ENCODE measurements around the gene CDCP1.

CDCP1 gene

GRCh38 chr3:45139372-45140140 is 6.6 kb downstream of the CDCP1 start:
- DNase-seq (ENCODE audit: low read depth in 2 of 2) = no peak

DNA sequence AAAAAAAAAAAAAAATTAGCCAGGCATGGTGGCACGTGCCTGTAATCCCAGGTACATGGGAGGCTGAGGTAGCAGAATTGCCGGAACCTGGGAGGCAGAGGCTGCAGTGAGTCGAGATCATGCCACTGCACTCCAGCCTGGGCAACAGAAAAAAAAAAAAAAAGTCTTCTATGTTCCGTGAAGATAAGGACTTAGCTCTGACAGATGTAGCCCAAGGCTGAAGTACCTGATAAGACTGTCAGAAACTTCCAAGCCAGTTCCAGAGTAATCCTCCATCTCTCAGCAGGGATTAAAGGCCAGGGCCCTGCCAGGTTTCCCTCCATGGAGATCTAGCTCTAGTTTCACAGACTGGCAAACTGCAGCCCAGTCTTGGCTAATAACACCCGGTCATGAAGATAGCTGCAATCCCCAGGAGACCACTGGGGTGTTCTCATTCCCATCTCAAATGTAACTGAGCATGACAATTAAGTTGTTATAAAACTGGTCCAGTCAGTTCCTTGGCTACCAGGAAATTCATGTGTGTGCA is 8.5 kb downstream of the CDCP1 start:
- DNase-seq (ENCODE audit: low read depth in 2 of 2) = no peak

DNA sequence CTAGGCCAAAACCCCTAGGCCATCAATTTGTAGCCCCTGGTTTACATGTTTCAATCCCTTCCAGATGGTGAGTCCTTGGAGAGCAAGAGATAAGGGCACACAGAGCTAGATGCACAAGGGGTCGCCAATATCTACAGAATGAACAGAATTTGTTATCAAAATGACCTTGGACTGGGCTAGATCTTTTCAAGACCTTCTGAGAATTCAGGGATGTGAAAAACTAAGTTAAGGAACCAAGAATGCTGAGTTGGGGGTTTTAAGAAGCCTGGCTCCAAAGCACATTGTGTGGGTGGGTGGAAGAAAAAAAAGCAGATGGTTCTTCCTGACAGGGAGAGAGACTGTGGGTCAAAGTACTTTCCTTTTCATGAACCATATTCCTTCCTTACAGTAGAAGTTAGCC is 10.2 kb downstream of the CDCP1 start:
- DNase-seq (ENCODE audit: low read depth in 2 of 2) = no peak

DNA sequence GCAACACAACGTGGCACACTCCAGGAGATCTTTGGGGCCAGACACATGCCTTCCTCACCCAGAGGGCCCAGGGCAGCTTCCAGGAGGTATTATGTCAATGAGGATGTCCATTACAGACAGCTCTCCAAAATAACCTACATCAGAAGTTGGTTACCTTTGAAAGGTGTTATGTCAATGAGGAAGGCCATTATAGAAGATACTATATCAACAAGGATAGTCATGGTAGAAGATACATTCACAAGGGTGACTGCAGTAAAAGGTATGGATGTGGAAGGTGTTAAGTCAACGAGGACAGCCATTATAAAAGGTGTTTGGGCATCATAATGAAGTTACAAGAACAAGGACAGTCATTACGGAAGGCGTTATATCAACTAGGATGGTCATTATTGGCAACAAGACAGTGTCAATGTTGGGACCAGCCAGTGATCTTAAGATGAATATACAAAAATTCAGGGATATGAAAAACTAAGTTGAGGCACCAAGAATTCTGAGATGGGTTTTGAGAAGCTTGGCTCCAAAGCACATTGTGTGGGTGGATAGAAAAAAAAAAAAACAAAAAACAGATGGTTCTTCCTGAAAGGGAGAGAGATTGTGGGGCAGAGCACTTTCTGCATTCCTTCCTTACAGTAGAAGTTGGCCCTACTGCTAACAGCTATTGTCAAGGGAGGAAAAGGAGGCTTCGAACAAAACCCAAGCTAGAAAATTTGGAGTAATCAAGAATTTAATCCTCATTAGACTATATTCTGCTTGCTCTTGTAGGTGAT is 11.2 kb downstream of the CDCP1 start:
- DNase-seq (ENCODE audit: low read depth in 2 of 2) = no peak

DNA sequence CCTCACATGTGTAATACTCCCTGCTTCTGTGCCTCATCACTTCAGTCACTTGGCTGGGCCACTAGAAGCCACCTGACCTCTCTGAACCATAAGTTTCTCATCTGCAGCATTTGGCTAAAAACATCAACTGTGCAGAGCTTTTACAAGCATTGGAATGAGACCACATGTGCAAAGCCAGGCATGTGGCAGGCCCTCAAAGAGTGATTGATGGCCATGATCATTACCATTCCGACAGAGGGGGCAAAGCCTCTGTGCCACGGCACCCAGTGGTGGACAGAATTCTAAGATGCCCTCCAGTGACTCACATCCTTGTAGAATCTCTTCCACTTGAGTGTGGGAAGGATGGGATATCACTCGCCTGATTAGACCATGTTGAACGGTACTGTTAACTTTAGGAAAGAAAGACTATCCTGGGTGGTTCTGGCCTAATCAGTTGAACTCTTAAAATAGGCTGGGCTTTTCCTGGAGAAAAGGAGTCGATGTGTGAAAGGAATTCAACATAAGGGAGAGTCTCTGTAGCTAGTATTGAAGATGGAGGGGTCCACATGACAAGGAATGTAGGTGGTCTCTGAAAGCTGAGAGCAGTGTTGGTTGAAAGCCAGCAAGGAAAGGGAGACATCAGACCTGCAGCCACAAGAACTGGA is 13.5 kb downstream of the CDCP1 start:
- no peak for DNase-seq (ENCODE audit: low read depth in 2 of 2)

GRCh38 chr3:45131201-45131600 is 15.0 kb downstream of the CDCP1 start:
- no peak for DNase-seq (ENCODE audit: low read depth in 2 of 2)

DNA sequence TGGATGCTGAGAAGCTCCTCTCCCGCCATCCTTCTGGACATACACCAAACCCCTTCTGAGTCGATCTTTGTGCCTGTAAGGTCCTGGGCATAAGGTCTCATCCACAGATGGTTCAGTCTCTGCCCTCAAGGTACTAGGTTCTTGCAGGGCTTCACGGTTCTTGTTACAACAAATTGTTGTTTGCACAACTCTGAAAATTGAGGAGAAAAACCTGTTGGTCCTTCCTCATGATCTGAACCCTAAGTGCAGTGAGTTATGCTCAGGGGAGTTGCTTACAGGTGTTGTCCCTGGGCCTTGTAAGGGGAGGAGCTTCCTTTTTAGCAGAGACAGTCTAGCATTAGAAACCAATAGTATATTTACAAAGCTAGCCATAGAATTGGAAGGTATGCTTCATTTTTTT is 15.7 kb downstream of the CDCP1 start:
- DNase-seq (ENCODE audit: low read depth in 2 of 2) = no peak

DNA sequence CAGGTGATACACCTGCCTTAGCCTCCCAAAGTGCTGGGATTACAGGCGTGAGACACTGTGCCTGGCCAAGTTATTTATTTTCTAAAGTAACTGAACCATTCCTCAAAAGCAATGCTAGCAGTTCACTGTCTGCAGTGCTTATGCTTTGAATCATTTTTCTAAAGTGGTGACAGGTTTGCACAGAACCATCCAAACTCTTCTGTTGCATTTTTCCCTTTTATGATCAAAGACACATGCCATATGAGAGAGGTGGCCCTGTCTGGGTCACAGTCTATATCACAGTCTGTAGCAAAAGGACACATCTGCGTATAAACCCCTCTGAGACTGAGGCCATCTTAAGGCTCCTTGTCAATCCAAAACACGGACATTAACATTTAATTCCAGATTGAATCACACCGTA is 17.2 kb downstream of the CDCP1 start:
- DNase-seq (ENCODE audit: low read depth in 2 of 2) = no peak

DNA sequence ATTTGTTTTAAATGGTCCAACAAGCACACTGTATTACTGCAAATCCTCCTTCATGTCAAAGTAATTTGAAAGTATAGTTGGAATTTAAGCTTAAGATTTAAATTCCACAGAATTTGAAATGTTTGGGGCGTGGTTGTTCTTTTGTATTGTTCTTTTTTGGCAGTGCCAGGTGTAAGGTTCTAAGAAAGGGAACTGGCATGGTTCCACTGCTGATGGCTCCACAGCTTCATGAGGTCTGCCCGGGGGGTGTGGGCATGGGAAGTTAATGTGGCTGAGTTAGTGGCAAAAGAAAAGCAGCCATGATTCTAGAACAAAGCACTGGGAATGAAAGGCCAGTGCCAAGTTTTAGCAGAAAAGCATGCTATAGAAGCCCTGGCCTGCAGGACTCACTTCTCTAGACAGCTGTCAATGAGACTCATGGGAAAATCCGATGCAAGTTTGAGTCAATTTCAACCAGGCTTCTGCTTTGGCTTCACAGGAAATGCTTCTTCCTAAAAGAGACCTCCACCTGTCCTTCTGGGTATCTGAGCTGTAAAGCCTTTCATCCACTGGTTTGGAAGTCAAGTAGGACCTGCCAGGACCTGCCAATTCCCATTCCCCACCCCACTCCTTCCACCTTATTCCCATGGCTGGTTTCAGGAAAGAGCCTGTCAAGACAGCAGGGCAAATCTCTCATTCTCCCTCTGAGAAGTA is 18.9 kb downstream of the CDCP1 start:
- DNase-seq (ENCODE audit: low read depth in 2 of 2) = no peak

- DNase-seq (ENCODE audit: low read depth in 2 of 2) = no peak
Measured at GRCh38 chr3:45126730-45127129, 19.4 kb downstream of the CDCP1 start.

GRCh38 chr3:45125550-45126026 is 20.6 kb downstream of the CDCP1 start:
- DNase-seq (ENCODE audit: low read depth in 2 of 2) = no peak

GRCh38 chr3:45124956-45125355 is 21.2 kb downstream of the CDCP1 start:
- DNase-seq (ENCODE audit: low read depth in 2 of 2) = no peak

GRCh38 chr3:45124352-45124751 is 21.8 kb downstream of the CDCP1 start:
- DNase-seq (ENCODE audit: low read depth in 2 of 2) = no peak

DNA sequence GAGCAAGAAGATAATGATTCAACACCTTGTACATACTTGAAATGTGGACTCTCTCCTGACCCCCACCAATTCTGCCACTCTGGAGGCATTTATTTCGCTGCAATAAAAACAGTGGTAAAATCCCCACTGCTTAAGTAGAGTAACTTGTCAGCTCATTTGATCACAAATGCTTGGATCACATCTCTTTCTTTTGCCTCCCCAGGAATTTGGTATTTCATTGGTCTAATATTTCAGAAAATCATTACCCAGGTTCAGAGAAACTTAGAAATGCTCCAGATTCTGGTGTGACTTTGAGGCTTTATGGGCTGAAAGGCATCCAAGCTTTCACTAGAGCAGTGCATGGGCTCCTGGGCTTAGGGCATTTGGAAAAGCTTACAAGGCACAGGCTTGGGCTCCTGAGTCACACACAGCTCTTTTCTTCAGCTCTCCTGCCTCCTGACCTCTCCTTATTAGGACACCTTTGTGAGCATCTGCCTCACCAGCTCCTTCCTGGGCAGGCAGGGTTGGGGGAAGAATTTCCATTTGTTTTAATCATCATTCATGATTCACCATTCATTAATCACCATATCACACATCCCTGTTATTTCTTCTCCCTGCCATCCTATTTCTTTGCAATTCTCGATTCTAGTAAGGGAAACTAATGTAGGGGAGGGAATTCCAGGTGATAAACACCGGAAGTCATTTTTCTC is 22.5 kb downstream of the CDCP1 start:
- no peak for DNase-seq (ENCODE audit: low read depth in 2 of 2)

- no peak for DNase-seq (ENCODE audit: low read depth in 2 of 2)
Measured at GRCh38 chr3:45123030-45123429, 23.1 kb downstream of the CDCP1 start.

DNA sequence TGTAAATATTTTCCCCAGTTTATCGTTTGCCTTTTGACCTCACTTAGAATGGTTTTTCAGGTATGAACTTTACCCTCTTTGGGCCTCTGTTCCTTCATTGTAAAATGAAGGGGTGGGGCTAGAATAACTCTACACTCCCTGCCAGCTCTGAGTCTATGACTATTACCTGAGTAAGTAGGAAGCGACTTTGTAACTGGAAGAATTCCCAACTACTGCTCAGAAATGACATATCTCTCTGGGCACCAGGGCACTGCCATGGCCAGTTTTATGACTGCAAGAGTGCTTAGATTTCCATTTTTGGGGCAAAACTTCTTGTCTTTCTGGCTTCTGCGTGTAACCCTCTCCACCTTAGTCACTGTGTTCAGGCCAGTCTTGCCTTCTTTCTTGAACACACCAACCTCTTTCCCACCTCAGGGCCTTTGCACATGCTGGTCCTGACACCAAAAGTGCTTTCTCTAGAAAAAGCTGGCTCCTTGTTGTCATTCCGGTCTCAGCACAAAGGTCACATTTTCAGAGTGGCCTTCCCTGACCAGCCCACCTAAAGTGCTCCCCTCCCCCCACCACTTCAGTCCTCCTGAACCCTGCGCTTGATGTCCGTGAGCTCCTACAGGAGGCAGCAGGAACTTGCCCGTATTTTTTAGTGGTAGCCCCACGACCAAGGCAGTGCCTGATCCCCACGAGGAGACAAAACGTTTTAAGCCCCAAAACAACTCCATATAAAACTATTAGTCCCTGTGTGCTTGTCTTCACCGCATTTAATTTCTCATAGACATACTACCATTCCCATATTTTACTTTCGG is 25.6 kb downstream of the CDCP1 start:
- no peak for DNase-seq (ENCODE audit: low read depth in 2 of 2)

- DNase-seq (ENCODE audit: low read depth in 2 of 2) = no peak
Measured at GRCh38 chr3:45119824-45120358, 26.3 kb downstream of the CDCP1 start.

DNA sequence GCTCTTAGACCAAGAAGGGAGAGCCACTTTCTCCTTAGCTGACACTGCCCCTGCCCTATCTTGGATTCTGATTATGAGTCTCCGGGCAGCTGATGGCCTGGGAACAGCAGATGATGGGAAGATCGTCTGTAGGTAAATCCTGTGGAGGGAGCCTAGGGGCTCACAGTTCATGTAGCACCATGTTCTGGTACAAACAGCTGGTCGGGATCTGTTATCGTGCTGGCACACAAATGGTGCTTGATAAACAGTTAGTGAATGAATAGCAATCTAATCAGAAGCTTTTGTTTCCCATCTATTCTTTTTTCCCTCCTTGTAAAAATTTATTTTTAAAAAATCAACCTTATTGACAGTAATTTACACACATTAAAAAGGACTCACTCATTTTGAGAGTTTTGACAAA is 26.8 kb downstream of the CDCP1 start:
- no peak for DNase-seq (ENCODE audit: low read depth in 2 of 2)

- no peak for DNase-seq (ENCODE audit: low read depth in 2 of 2)
Measured at GRCh38 chr3:45118615-45119071, 27.5 kb downstream of the CDCP1 start.

- DNase-seq (ENCODE audit: low read depth in 2 of 2) = no peak
Measured at GRCh38 chr3:45116350-45116749, 29.8 kb downstream of the CDCP1 start.

Data from stimulated activated CD4-positive, alpha-beta T cell treated with anti-CD3 and anti-CD28 coated beads, Interleukin-1b, Interleukin-23, amount 100 ng/mL, for 1 hour (primary cell).